Measurements from ENCODE around the gene RHO.

RHO gene

DNA sequence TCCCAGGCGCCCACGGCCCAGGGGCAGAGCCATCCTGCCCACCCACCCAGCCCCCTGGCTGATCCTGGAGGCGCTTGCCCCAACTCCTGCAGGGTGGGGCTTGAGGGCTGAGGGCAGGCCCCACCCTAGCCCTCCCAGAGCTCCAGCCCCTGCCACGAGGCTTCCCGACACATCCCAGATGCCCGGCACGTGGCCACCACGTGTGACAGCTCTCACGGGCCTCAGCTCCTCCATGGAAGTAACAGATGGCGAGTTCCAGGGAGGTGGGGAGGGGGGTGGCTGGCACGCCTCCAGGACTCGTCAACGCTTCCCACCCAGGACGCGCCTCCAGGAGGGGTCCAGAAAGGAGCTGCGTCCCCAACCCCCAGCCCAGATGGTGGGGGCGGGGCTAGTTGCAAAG is 48.9 kb downstream of the RHO start:
- no peak for DNase-seq (ENCODE audit: low spot score)

DNA sequence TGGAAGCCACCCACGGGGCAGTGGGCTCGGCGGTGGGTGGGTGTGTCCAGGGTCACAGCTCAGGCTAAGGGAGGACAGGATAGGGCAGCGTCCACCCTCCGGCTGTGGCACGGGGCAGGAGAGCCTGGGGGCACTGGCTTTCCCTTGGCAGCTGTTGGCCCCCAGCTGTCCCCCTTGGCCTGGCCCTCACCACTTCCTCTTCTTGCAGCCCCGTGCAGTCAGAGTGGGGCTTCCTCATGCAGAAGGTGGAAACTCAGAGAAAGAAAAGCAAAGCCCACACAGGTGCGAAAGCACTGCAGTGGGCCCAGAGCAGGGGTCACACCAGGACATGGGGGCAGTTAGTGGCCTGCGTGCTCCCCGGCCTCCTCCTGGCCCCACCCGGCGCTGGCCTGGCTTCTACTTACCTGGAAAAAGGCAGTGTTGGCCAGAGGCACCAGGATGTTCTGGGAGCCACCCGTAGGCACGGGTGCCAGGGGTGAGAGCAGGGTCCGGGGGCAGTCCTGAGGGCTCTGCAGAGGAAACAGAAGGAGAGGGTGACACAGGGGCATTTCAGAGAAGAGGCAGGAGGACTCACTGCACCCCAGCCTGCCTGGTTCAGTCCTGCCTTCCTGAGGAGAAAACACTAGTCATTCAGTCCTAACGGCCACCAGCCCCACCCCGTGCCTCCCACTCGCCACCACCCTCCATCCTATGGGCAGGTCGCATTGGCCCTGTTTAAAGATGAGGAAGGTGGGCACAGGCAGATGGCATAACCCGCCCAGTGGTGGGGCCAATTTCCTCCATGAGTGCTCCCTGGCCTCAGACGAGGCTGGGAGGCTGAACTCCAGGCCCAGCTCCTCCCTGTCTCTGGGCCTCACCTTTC is 49.7 kb downstream of the RHO start:
- DNase-seq (ENCODE audit: low spot score) = no peak

DNA sequence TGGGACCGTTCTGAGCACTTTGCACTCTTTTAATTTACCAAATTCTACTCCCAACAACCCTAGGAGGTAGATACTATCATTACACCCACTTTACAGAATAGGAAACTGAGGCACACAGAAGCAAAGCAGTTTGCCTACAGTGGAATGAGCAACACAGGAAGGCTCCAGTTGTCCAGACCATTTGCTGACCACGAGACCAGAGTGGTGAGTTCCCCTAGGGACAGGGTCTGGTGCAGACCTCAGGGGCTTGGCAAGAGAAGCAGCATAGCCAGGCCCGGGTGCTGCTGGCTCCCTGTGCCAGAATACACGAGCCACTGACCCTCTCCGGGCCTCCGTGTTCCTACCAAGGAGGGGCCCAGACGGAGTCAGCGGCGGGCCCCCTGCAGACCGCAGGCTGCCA is 51.6 kb downstream of the RHO start:
- no peak for DNase-seq (ENCODE audit: low spot score)

DNA sequence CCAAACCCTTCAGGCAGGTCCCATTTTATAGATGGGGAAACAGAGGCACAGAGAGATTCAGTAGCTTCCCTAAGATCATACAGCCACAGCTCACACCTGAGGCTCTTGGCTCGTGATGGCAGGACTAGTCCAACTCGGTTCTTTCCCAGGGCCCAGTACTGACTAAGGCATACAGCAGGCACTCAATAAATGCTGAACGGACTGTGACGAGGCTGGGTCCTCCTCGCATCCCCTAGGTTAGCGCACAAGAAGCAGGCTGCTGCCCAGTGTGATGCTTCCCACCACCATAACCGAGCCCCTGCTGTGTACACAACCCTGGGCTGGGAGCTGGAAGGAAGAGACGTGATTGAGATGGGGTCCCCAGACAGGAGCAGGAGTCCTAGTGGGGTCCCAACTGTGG is 53.2 kb downstream of the RHO start:
- DNase-seq (ENCODE audit: low spot score) = no peak

DNA sequence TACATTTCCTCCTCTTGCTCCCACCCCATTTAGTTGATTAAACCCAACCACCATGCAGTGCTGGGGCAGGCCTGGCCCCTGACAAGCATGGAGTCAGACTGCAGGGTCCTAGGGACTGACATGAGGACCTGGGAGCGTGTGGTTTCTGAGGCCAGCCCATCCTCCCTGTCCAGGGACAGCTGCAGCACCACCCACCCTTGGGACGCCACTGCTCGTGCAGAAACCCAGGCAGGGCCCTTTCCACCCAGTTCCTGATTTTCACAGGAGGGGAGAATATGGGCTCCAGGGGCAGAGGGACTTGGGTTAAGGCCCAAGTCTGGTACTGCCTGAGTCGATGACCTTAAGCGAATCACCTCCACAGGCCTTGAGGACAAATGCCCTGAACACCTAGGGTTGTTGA is 54.4 kb downstream of the RHO start:
- no peak for DNase-seq (ENCODE audit: low spot score)

DNA sequence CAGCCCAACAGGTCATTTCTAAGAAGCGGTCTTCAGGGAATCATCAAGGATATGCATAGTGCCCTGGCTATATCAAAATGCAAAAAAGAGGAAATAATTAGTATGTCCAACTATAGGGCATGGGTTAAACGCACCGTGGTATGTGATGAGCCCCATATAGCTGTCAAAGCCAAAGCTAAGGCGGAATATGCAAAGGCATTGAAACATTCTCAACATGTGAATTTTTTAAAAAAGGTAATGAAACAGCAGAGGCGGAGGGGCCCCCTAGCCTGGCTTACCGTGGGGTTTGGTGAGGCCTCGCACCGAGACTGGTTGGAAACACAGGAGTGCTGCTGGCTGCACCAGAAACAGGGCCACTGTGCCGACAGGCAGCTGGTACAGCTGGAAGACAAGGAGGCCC is 54.9 kb downstream of the RHO start:
- DNase-seq (ENCODE audit: low spot score) = no peak

DNA sequence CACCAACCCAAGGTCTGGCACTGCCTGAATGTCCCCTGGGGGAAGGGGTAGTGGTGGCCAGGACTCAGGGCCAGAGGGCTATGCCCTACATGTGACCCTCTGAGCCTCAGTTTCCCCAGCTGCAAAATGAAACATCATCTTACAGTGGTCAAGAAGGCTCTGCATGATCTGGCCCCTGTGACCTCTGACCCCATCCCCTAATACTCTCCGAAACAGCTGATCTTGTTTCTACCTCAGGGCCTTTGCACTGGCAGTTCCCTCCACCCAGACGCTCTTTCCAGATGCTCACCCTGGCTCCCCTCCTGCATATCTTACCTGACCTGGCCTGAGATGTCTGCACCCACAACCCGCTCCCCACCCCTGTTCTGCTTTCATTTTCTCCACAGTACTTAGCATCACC is 56.2 kb downstream of the RHO start:
- DNase-seq (ENCODE audit: low spot score) = no peak
